WERI-Rb-1 (cell line): ENCODE data around the gene SPINK13.
"Not testable (repeated sequence)": the region's sequence is repeated elsewhere in the genome, so short reads cannot be mapped to it uniquely, and the experiment has no call there.

Source experiments
- DNase-seq: peaks from one replicate; pipeline ENCODE4 v3.0.0-alpha.2; 2020
- H3K27ac ChIP-seq: fragments of 250-450 bp; sonication (Bioruptor Pico); 2 replicates; pipeline ENCODE4 v1.5.1; 2020; ENCODE audit warnings: mild to moderate bottlenecking, moderate library complexity
- H3K27me3 ChIP-seq: fragments of 250-450 bp; sonication (Bioruptor Pico); 2 replicates; pipeline ENCODE4 v1.5.1; 2021; ENCODE audit warnings: mild to moderate bottlenecking, low read depth, moderate library complexity; ENCODE audit not compliant: insufficient read depth, severe bottlenecking
- H3K36me3 ChIP-seq: fragments of 250-450 bp; sonication (Bioruptor Pico); 2 replicates; pipeline ENCODE4 v1.5.1; 2020; ENCODE audit warnings: mild to moderate bottlenecking, moderate library complexity
- H3K4me3 ChIP-seq: 2 replicates; pipeline ENCODE4 v1.5.1; 2011; ENCODE audit warnings: low read depth, mild to moderate bottlenecking, control low read depth, low read length
- H3K9me3 ChIP-seq: fragments of 250-450 bp; sonication (Bioruptor Pico); 2 replicates; pipeline ENCODE4 v1.5.1; 2021; ENCODE audit warnings: mild to moderate bottlenecking, moderate library complexity; ENCODE audit not compliant: severe bottlenecking
- CTCF ChIP-seq: IDR thresholded peaks from 2 replicates; pipeline ENCODE4 v1.5.1; 2011; ENCODE audit warnings: low read depth, mild to moderate bottlenecking, control low read depth, inconsistent platforms, low read length

The SPINK13 gene

GRCh38 chr5:148267962-148268361, 632 bp upstream of the SPINK13 start:
- no peak overlapping the region for H3K27ac ChIP-seq
- no peak for DNase-seq
- no peak for TF ChIP-seq CTCF

GRCh38 chr5:148275129-148275528, 6.5 kb downstream of the SPINK13 start:
- not testable (repeated sequence) for H3K4me3 ChIP-seq, H3K27me3 ChIP-seq, DNase-seq

More at GRCh38 chr5:148267962-148268361, 632 bp upstream of the SPINK13 start:
- Histone ChIP-seq H3K36me3 (no peaks in the 10 kb centered on the region), H3K9me3 (no peaks in the 10 kb centered on the region), H3K27me3 (no peaks in the 10 kb centered on the region), H3K4me3 (no peak overlapping the region)

GRCh38 chr5:148280893-148281292, 12.3 kb downstream of the SPINK13 start:
- not testable (repeated sequence) for H3K27ac ChIP-seq, H3K27me3 ChIP-seq, H3K36me3 ChIP-seq, H3K9me3 ChIP-seq, H3K4me3 ChIP-seq
- DNase-seq = peak; percentile 48

More at GRCh38 chr5:148275129-148275528, 6.5 kb downstream of the SPINK13 start:
- not testable (repeated sequence) for H3K36me3 ChIP-seq, H3K27ac ChIP-seq, H3K9me3 ChIP-seq

- DNase-seq, H3K27ac ChIP-seq, H3K36me3 ChIP-seq, H3K4me3 ChIP-seq, H3K27me3 ChIP-seq, H3K9me3 ChIP-seq: not testable (repeated sequence)
These were observed 12.7 kb downstream of the SPINK13 start for GRCh38 chr5:148281336-148281735.

- no peak for DNase-seq
- TF ChIP-seq CTCF = peak; percentile 53
- Histone ChIP-seq H3K9me3 (no peaks in the 10 kb centered on the region), H3K27ac (no peak overlapping the region), H3K4me3 (no peak overlapping the region), H3K27me3 (no peaks in the 10 kb centered on the region), H3K36me3 (no peaks in the 10 kb centered on the region)
These were observed 21.9 kb downstream of the SPINK13 start for GRCh38 chr5:148290271-148291195.

- no peak for TF ChIP-seq CTCF
- H3K27me3 ChIP-seq = no peaks in the 10 kb centered on the region
- no peaks in the 10 kb centered on the region for H3K36me3 ChIP-seq
- no peak for DNase-seq
- H3K9me3 ChIP-seq = no peaks in the 10 kb centered on the region
- no peak overlapping the region for H3K4me3 ChIP-seq
- H3K27ac ChIP-seq = no peak overlapping the region
These were observed 29.1 kb downstream of the SPINK13 start for GRCh38 chr5:148297731-148298130.

- no peak overlapping the region for H3K4me3 ChIP-seq
- H3K9me3 ChIP-seq = peaks cover 7% of the 10 kb centered on the region
- 0 out of 2 replicates have a peak, but pooled peaks have one; percentile 4 for TF ChIP-seq CTCF
- H3K27ac ChIP-seq = no peak overlapping the region
- no peak for DNase-seq
- H3K27me3 ChIP-seq = no peaks in the 10 kb centered on the region
- H3K36me3 ChIP-seq = no peaks in the 10 kb centered on the region
These were observed 37.9 kb downstream of the SPINK13 start for GRCh38 chr5:148306446-148306845.
